IPS-20b (cell line): ENCODE data around the gene THAP11.

ENCODE experiments used
- H3K27ac ChIP-seq: one replicate; pipeline ENCODE4 v1.5.1; 2013; ENCODE audit warnings: low read length
- H3K27me3 ChIP-seq: 2 replicates; pipeline ENCODE4 v1.6.1; 2013; ENCODE audit warnings: mild to moderate bottlenecking, low read length, inconsistent platforms; ENCODE audit not compliant: insufficient read depth
- H3K36me3 ChIP-seq: 2 replicates; pipeline ENCODE4 v1.6.1; 2013; ENCODE audit warnings: low read depth, mild to moderate bottlenecking, inconsistent platforms, low read length, moderate library complexity; ENCODE audit not compliant: insufficient read depth
- H3K4me1 ChIP-seq: 2 replicates; pipeline ENCODE4 v1.6.1; 2013; ENCODE audit warnings: mild to moderate bottlenecking, control low read depth, inconsistent platforms, low read length, moderate library complexity; ENCODE audit not compliant: insufficient read depth
- H3K4me3 ChIP-seq: 2 replicates; pipeline ENCODE4 v1.5.1; 2013; ENCODE audit warnings: mild to moderate bottlenecking, low read length, inconsistent platforms
- H3K9ac ChIP-seq: 2 replicates; pipeline ENCODE4 v1.6.1; 2013; ENCODE audit warnings: low read depth, mild to moderate bottlenecking, inconsistent platforms, low read length, moderate library complexity
- H3K9me3 ChIP-seq: 2 replicates; pipeline ENCODE4 v1.6.1; 2013; ENCODE audit warnings: mild to moderate bottlenecking, low read depth, low read length, inconsistent platforms; ENCODE audit not compliant: insufficient read depth

The THAP11 gene

GRCh38 chr16:67869653-67870052 lies 27.5 kb downstream of the THAP11 start:
- H3K27me3 ChIP-seq: no peaks in the 10 kb centered on the region
- H3K27ac ChIP-seq: no peak overlapping the region
- no peaks in the 10 kb centered on the region for H3K9me3 ChIP-seq
- H3K4me1 ChIP-seq: 0 out of 2 replicates have a peak, but pooled peaks cover 9% of the 10 kb centered on the region
- H3K36me3 ChIP-seq: peaks cover 65% of the 10 kb centered on the region
- no peak overlapping the region for H3K9ac ChIP-seq
- no peak overlapping the region for H3K4me3 ChIP-seq

GRCh38 chr16:67871256-67871655 lies 29.1 kb downstream of the THAP11 start:
- H3K36me3 ChIP-seq: peaks cover 55% of the 10 kb centered on the region

GRCh38 chr16:67872131-67872630 lies 30.1 kb downstream of the THAP11 start:
- H3K27ac ChIP-seq: no peak overlapping the region
- H3K4me3 ChIP-seq: peak overlapping the region; percentile 92

More at GRCh38 chr16:67871256-67871655, 29.1 kb downstream of the THAP11 start:
- Histone ChIP-seq H3K27me3 (no peaks in the 10 kb centered on the region), H3K27ac (no peak overlapping the region), H3K9ac (no peak overlapping the region), H3K4me1 (0 out of 2 replicates have a peak, but pooled peaks cover 9% of the 10 kb centered on the region), H3K4me3 (no peak overlapping the region), H3K9me3 (no peaks in the 10 kb centered on the region)

DNA sequence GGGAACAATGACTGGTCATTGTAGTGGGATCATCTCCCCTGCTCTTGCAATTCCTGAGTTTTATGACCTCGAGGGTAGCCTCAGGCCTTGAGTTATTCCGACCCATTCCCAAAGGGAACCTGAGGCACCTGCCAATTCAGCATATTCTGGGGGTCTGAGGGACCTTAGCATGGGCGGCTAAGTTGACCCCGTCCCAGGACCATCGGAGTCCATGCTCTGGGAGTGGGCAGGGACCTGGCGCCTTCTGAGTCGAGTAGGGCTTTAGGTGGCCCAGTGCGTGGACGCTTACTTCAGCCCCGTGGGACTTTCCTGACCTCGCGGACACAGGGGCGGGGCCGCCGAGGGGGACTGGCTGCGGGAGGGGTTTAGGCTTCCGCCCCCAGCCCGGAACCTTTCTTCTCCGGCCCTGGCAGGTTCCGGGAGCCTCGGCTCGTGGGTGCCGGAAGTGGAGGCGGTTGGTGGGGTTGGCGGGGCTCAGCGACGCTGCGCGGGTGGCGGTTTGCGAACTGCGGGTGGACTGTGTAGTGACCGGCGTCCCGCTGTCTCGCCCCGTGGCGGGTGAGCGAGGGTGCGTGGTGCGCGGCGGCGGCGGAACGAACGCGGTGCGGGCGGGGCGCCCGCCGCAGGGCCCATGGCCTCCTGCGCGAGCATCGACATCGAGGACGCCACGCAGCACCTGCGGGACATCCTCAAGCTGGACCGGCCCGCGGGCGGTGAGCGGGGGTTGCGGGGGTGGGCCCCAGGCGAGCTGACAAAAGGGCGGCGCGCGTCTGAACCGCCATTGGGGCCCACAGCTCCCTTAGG lies 30.7 kb downstream of the THAP11 start, which contains the start of gene EDC4:
TSS of gene EDC4 (plus strand) at position 422 of the 804 bp plus-strand sequence. CDS start at position 632, 210 bp downstream.
- Histone ChIP-seq H3K36me3 (peaks cover 55% of the 10 kb centered on the region), H3K9ac (peak within 1 kb of the TSS; percentile 85), H3K4me3 (peak within 1 kb of the TSS; percentile 92), H3K27me3 (no peaks in the 10 kb centered on the region), H3K4me1 (0 out of 2 replicates have a peak, but pooled peaks cover 9% of the 10 kb centered on the region), H3K27ac (no peak within 1 kb of the TSS), H3K9me3 (no peaks in the 10 kb centered on the region)

More at GRCh38 chr16:67872131-67872630, 30.1 kb downstream of the THAP11 start:
- Histone ChIP-seq H3K4me1 (0 out of 2 replicates have a peak, but pooled peaks cover 9% of the 10 kb centered on the region), H3K27me3 (no peaks in the 10 kb centered on the region), H3K9me3 (no peaks in the 10 kb centered on the region), H3K9ac (peak overlapping the region; percentile 85; the same call in 1 of the 2 replicates), H3K36me3 (peaks cover 55% of the 10 kb centered on the region)

DNA sequence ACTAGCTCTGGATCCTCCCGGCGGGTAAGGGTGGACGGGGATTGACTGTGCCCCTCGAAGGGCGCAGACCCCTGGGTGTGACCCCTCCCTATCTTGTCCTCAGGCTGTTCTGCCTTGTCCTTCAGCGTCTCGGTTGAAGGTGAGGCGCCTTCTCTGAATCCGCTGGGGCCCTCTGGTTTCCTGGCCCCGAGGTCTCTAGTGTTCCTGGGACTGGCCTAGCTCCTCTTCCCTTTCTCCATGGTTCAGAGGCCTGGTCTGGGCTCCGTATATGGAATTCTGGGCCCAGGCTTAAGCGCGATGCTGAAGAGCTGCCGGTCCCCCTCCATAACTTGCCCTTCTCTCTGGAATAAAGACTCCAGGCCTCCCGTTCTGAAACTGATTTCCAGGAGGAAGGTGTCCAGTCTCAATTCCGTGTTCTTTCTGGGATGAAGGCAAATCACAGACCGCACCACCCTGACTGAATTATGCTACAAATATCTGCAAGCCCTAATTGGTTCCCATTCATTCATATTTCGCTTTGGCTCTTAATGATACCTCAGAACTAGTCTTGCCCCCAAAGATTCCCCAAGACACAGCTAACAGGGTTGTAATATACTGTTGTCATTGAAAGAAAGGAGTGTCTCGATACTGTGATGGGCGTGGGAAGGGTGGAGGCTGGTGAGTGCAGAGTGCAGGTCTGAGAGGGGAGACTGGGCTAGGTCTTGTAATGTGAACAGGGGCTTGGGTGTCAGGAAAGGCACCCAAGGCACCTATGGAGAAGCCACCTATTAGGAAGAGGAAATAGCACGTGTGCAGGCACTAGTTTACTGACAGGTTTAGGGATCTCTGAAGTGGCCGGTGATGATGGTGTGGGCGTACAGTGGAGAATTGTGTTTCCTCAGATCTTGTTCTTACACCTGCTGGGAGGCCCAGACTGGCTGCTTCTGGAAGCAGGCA lies 31.6 kb downstream of the THAP11 start:
- Histone ChIP-seq H3K36me3 (peaks cover 55% of the 10 kb centered on the region), H3K27me3 (no peaks in the 10 kb centered on the region), H3K4me3 (peak overlapping the region; percentile 92), H3K4me1 (0 out of 2 replicates have a peak, but pooled peaks cover 9% of the 10 kb centered on the region), H3K9me3 (no peaks in the 10 kb centered on the region), H3K9ac (peak overlapping the region; percentile 85), H3K27ac (no peak overlapping the region)

- Histone ChIP-seq H3K27me3 (no peaks in the 10 kb centered on the region), H3K36me3 (peaks cover 55% of the 10 kb centered on the region), H3K9me3 (no peaks in the 10 kb centered on the region), H3K27ac (no peak overlapping the region), H3K9ac (peak overlapping the region; percentile 85), H3K4me1 (0 out of 2 replicates have a peak, but pooled peaks cover 9% of the 10 kb centered on the region), H3K4me3 (peak overlapping the region; percentile 92; the same call in 1 of the 2 replicates)
Measured at GRCh38 chr16:67874372-67874771, 32.3 kb downstream of the THAP11 start.

DNA sequence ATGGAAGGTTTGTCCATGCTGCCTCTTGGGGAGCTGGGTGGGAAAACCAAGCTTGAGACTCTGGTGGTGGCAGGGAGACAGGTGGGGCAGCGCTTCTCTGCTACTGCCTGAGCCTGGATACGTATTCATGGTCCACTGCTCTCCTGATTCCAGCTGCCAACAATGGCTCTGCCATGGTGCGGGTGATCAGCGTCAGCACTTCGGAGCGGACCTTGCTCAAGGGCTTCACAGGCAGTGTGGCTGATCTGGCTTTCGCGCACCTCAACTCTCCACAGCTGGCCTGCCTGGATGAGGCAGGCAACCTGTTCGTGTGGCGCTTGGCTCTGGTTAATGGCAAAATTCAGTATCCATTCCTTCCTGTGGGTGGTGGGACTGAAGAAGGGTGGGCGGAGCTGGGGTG lies 34.9 kb downstream of the THAP11 start:
- Histone ChIP-seq H3K4me3 (no peak overlapping the region), H3K27ac (no peak overlapping the region), H3K4me1 (0 out of 2 replicates have a peak, but pooled peaks cover 9% of the 10 kb centered on the region), H3K9me3 (no peaks in the 10 kb centered on the region), H3K9ac (no peak overlapping the region), H3K36me3 (peaks cover 60% of the 10 kb centered on the region), H3K27me3 (no peaks in the 10 kb centered on the region)

DNA sequence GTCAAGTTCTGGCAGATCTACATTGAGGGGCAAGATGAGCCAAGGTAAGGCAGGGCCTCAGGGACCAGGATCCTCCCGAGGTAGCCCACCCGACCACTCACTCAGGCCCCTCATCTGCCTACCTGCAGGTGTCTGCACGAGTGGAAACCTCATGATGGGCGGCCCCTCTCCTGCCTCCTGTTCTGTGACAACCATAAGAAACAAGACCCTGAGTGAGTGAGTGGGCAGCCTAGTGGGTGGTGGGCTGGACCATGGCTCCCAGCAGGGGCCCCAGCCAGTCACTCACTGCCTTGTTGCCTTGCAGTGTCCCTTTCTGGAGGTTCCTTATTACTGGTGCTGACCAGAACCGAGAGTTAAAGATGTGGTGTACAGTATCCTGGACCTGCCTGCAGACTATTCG lies 36.1 kb downstream of the THAP11 start:
- Histone ChIP-seq H3K36me3 (peaks cover 72% of the 10 kb centered on the region), H3K4me1 (0 out of 2 replicates have a peak, but pooled peaks cover 9% of the 10 kb centered on the region), H3K27ac (no peak overlapping the region), H3K9me3 (no peaks in the 10 kb centered on the region), H3K9ac (no peak overlapping the region), H3K27me3 (no peaks in the 10 kb centered on the region), H3K4me3 (no peak overlapping the region)

- no peaks in the 10 kb centered on the region for H3K27me3 ChIP-seq
- H3K4me3 ChIP-seq: no peak overlapping the region
- no peak overlapping the region for H3K27ac ChIP-seq
- H3K9ac ChIP-seq: no peak overlapping the region
- peaks cover 77% of the 10 kb centered on the region for H3K36me3 ChIP-seq
- no peaks in the 10 kb centered on the region for H3K9me3 ChIP-seq
- H3K4me1 ChIP-seq: peaks cover 7% of the 10 kb centered on the region; the same call in 1 of the 2 replicates
Measured at GRCh38 chr16:67878846-67879245, 36.7 kb downstream of the THAP11 start.

DNA sequence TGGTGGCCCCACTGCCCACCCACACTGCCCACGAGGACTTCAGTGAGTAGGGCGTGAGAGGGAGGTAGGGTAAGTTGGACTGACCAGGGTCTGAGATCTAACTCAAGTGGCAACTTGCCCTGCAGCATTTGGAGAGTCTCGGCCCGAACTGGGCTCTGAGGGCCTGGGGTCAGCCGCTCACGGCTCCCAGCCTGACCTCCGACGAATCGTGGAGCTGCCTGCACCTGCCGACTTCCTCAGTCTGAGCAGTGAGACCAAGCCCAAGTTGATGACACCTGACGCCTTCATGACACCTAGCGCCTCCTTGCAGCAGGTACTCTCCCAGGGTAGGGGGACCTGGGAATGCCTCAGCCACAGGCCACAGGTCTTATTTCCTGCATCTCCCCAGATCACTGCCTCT lies 37.3 kb downstream of the THAP11 start:
- no peak overlapping the region for H3K9ac ChIP-seq
- H3K27ac ChIP-seq: no peak overlapping the region
- H3K36me3 ChIP-seq: peaks cover 81% of the 10 kb centered on the region
- H3K9me3 ChIP-seq: no peaks in the 10 kb centered on the region
- peaks cover 3% of the 10 kb centered on the region; the same call in 1 of the 2 replicates for H3K4me1 ChIP-seq
- no peaks in the 10 kb centered on the region for H3K27me3 ChIP-seq
- H3K4me3 ChIP-seq: no peak overlapping the region

- Histone ChIP-seq H3K4me3 (no peak overlapping the region), H3K4me1 (peaks cover 6% of the 10 kb centered on the region; the same call in 1 of the 2 replicates), H3K9ac (no peak overlapping the region), H3K36me3 (peaks cover 81% of the 10 kb centered on the region), H3K27me3 (no peaks in the 10 kb centered on the region), H3K9me3 (no peaks in the 10 kb centered on the region), H3K27ac (no peak overlapping the region)
Measured at GRCh38 chr16:67879936-67880335, 37.8 kb downstream of the THAP11 start.
